ENCODE results near the gene CORO1C. TPM values are rescaled to one million over a fixed set of nuclear protein-coding genes. Genes with fewer than 3 reads are reported as not detected.

The CORO1C gene
- total RNA-seq, 1 experiment from 2014 or later, result 208 TPM

- peaks cover 5% of the 10 kb centered on the region for H3K36me3 ChIP-seq (ENCODE audit: insufficient read depth, low read length, poor library complexity, severe bottlenecking)
- no TSS peak for BruUV-seq (replicated peaks)
- intact Hi-C loops (cut with micrococcal nuclease; ENCODE audit: unreplicated experiment), result loop anchor here (2.0 kb wide), 1 partner anchor 41 kb away; the partner anchor contains the start of gene CORO1C
- POLR2A ChIA-PET (ENCODE audit: low non-redundant PET), result interaction anchor here (0.6 kb wide), 1 partner anchor 114 kb away, joined by 6 read pairs; no protein-coding TSS in a partner anchor
- H3K4me3 ChIP-seq (ENCODE audit: low read depth, low read length, poor library complexity, severe bottlenecking), result no peak overlapping the region
- TF ChIP-seq EZH2 (IDR thresholded peaks at IDR 0.05; ENCODE audit: borderline replicate concordance, low read depth, low read length, poor library complexity, severe bottlenecking) (no peak), CTCF (conservative IDR thresholded peaks at IDR 0.05; ENCODE audit: low read depth, low read length) (no peak)
- no peak for DNase-seq (ENCODE audit: low spot score)
- CTCF ChIA-PET, result no interaction called here
- H3K4me1 ChIP-seq (ENCODE audit: insufficient read depth, low read length, poor library complexity, severe bottlenecking), result peaks cover 64% of the 10 kb centered on the region
- no peaks in the 10 kb centered on the region for H3K9me3 ChIP-seq (ENCODE audit: low read depth, low read length, poor library complexity, severe bottlenecking)
- peak overlapping the region; percentile 96 for H3K27ac ChIP-seq (ENCODE audit: low read depth, low read length, poor library complexity, severe bottlenecking)
- no peaks in the 10 kb centered on the region for H3K27me3 ChIP-seq (replicated peaks; ENCODE audit: insufficient read depth, low read depth, low read length, poor library complexity)
These were observed 41.2 kb downstream of the CORO1C start for GRCh38 chr12:108690191-108690518.

- H3K27ac ChIP-seq (ENCODE audit: low read depth, low read length, poor library complexity, severe bottlenecking), result peak overlapping the region; percentile 96
- peaks cover 69% of the 10 kb centered on the region for H3K4me1 ChIP-seq (ENCODE audit: insufficient read depth, low read length, poor library complexity, severe bottlenecking)
- POLR2A ChIA-PET (ENCODE audit: low non-redundant PET), result interaction anchor here (0.6 kb wide), 1 partner anchor 114 kb away, joined by 6 read pairs; no protein-coding TSS in a partner anchor
- H3K4me3 ChIP-seq (ENCODE audit: low read depth, low read length, poor library complexity, severe bottlenecking), result peak overlapping the region; percentile 8
- intact Hi-C loops (cut with micrococcal nuclease; ENCODE audit: unreplicated experiment), result loop anchor here (2.0 kb wide), 1 partner anchor 41 kb away; the partner anchor contains the start of gene CORO1C
- H3K27me3 ChIP-seq (replicated peaks; ENCODE audit: insufficient read depth, low read depth, low read length, poor library complexity), result no peaks in the 10 kb centered on the region
- DNase-seq (ENCODE audit: low spot score), result peak; percentile 85
- H3K36me3 ChIP-seq (ENCODE audit: insufficient read depth, low read length, poor library complexity, severe bottlenecking), result no peaks in the 10 kb centered on the region
- CTCF ChIA-PET, result no interaction called here
- BruUV-seq (replicated peaks), result no TSS peak
- H3K9me3 ChIP-seq (ENCODE audit: low read depth, low read length, poor library complexity, severe bottlenecking), result no peaks in the 10 kb centered on the region
- TF ChIP-seq EZH2 (IDR thresholded peaks at IDR 0.05; ENCODE audit: borderline replicate concordance, low read depth, low read length, poor library complexity, severe bottlenecking) (no peak), CTCF (conservative IDR thresholded peaks at IDR 0.05; ENCODE audit: low read depth, low read length) (peak; percentile 37; the same call in 1 of the 2 replicates)
These were observed 41.8 kb downstream of the CORO1C start for GRCh38 chr12:108689314-108690190.

- peaks cover 56% of the 10 kb centered on the region for H3K4me1 ChIP-seq (ENCODE audit: insufficient read depth, low read length, poor library complexity, severe bottlenecking)
- no TSS peak for BruUV-seq (replicated peaks)
- TF ChIP-seq CTCF (conservative IDR thresholded peaks at IDR 0.05; ENCODE audit: low read depth, low read length) (no peak), EZH2 (IDR thresholded peaks at IDR 0.05; ENCODE audit: borderline replicate concordance, low read depth, low read length, poor library complexity, severe bottlenecking) (no peak)
These were observed 44.5 kb downstream of the CORO1C start for GRCh38 chr12:108686780-108687179.

More at GRCh38 chr12:108686780-108687179, 44.5 kb downstream of the CORO1C start:
- no peak for DNase-seq (ENCODE audit: low spot score)
- ChIA-PET CTCF (no interaction called here), POLR2A (ENCODE audit: low non-redundant PET) (no interaction called here)
- Histone ChIP-seq H3K27ac (ENCODE audit: low read depth, low read length, poor library complexity, severe bottlenecking) (peak overlapping the region; percentile 72), H3K27me3 (replicated peaks; ENCODE audit: insufficient read depth, low read depth, low read length, poor library complexity) (no peaks in the 10 kb centered on the region), H3K4me3 (ENCODE audit: low read depth, low read length, poor library complexity, severe bottlenecking) (no peak overlapping the region), H3K9me3 (ENCODE audit: low read depth, low read length, poor library complexity, severe bottlenecking) (no peaks in the 10 kb centered on the region), H3K36me3 (ENCODE audit: insufficient read depth, low read length, poor library complexity, severe bottlenecking) (no peaks in the 10 kb centered on the region)
- intact Hi-C loops (cut with micrococcal nuclease; ENCODE audit: unreplicated experiment), result no loop called here
